Thoracic aorta (tissue), 2 donors: Measurements from ENCODE around the gene KDM7A. TPM values are rescaled to one million over a fixed set of nuclear protein-coding genes. Genes with fewer than 3 reads are reported as not detected.

Experiments used
- ATAC-seq: fragments of 150-250 bp; one replicate; pipeline ENCODE4 v1.8.0; 2017; ENCODE audit warnings: low read depth; ENCODE audit not compliant: insufficient number of reproducible peaks, low FRiP score
- DNase-seq: peaks from one replicate; pipeline ENCODE4 v3.0.0-alpha.2; 2020; ENCODE audit warnings: low spot score
- H3K27ac ChIP-seq, 2 donors: fragments of 200-600 bp; sonication (generic); 1 replicate in 1 of 2; 2 replicates in 1 of 2; pipeline ENCODE4 v1.5.1; 2016; ENCODE audit warnings: mild to moderate bottlenecking in 2 of 2, moderate library complexity in 2 of 2
- H3K27me3 ChIP-seq: fragments of 200-600 bp; sonication (generic); replicated peaks from 2 replicates; pipeline ENCODE4 v1.6.0; 2016; ENCODE audit warnings: mild to moderate bottlenecking; ENCODE audit not compliant: insufficient read depth
- H3K36me3 ChIP-seq: fragments of 200-600 bp; sonication (generic); one replicate; pipeline ENCODE4 v1.5.1; 2016
- H3K4me1 ChIP-seq, 2 donors: fragments of 200-600 bp; sonication (generic); 1 replicate in 1 of 2; 2 replicates in 1 of 2; pipeline versions ENCODE4 v1.5.1 to v1.6.0; 2016; ENCODE audit warnings: low read depth in 2 of 2, mild to moderate bottlenecking in 1 of 2; ENCODE audit not compliant: control insufficient read depth in 1 of 2
- H3K4me3 ChIP-seq: fragments of 200-600 bp; sonication (generic); 2 replicates; pipeline ENCODE4 v1.5.1; 2016; ENCODE audit warnings: mild to moderate bottlenecking
- H3K9me3 ChIP-seq: fragments of 200-600 bp; sonication (generic); 2 replicates; pipeline ENCODE4 v1.5.1; 2016
- total RNA-seq, 2 donors: library from RNA; depleted of rRNA; stranded (reverse); fragments of >200 nt; gene quantifications; one replicate each; pipeline versions ENCODE4 v1.1.0 to v1.2.3, GENCODE V29; 2016
- TF ChIP-seq, protein P1 (sequence below): fragments of 200-600 bp; sonication (generic); IDR thresholded peaks from one replicate; pipeline ENCODE4 v1.5.1; 2019; ENCODE audit warnings: antibody characterized with exemption

KDM7A gene
- total RNA-seq, 2 donors from 2014 or later: 27.9 to 42.7 TPM

DNA sequence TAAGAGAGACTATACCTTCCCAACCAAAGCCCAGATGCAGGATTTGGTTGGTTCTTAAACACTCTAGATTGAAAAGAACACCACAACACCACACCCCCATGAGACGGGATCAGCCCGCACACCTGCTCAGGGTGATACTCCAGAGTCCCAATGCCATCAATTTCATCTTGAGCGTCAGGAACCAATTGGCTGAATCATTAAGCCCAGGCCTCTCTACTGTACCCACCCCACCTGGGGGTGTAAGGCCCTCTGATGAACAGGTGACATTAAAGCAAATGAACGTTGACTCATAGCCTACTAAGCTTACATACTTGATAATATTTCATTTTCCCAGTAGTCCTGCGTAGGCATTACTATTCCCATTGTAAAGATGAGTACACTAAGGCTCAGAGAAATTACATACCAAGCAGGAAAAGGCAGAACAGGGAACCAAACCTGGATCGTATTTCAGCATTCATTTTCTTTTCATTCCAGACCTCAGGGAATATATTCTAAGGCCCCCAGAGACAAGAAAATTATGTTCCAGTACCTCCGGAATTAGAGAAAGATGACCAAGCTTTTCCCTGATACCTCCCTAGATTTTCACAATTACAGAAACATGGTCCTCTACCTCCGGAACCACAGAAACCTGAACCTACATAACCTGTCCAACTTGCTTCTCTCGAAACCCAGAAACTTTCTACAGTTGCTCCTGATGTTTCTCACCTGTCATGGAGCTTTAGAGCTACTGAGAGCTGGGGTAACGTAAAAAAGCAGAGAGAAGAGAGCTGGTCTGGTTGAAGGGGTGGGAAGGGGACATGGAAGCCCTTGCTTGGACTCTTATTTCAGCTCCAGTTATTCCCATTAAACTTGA, 43.1 kb upstream of the KDM7A start:
- no peak for DNase-seq
- Histone ChIP-seq H3K27ac (no peak overlapping the region), H3K27me3 (no peaks in the 10 kb centered on the region), H3K9me3 (no peaks in the 10 kb centered on the region), H3K4me1 (no peaks in the 10 kb centered on the region), H3K36me3 (no peaks in the 10 kb centered on the region), H3K4me3 (no peak overlapping the region)
- no peak for ATAC-seq
- TF ChIP-seq, protein P1, sequence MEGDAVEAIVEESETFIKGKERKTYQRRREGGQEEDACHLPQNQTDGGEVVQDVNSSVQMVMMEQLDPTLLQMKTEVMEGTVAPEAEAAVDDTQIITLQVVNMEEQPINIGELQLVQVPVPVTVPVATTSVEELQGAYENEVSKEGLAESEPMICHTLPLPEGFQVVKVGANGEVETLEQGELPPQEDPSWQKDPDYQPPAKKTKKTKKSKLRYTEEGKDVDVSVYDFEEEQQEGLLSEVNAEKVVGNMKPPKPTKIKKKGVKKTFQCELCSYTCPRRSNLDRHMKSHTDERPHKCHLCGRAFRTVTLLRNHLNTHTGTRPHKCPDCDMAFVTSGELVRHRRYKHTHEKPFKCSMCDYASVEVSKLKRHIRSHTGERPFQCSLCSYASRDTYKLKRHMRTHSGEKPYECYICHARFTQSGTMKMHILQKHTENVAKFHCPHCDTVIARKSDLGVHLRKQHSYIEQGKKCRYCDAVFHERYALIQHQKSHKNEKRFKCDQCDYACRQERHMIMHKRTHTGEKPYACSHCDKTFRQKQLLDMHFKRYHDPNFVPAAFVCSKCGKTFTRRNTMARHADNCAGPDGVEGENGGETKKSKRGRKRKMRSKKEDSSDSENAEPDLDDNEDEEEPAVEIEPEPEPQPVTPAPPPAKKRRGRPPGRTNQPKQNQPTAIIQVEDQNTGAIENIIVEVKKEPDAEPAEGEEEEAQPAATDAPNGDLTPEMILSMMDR: no peak

DNA sequence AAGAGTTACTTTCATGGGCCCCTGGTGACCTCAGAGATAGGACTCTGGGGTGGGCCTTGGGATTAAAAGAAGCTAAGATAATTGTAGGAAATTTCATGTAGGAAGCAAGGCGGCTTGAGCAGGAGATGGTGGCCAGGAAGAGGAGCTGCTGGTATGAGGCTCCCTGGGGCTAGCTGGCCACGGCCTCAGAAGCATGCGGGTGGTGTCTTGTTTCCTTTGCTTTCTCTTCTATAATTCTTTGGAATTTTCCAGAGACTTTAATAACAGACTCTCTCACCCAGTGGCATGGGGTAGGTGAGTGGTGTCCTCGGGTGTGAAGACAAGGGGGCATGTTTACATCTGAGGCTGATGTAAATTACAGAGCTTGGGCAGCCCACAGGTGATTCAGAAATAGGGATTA, 41.9 kb upstream of the KDM7A start:
- Histone ChIP-seq H3K27ac (no peak overlapping the region), H3K4me3 (no peak overlapping the region), H3K4me1 (no peaks in the 10 kb centered on the region), H3K27me3 (no peaks in the 10 kb centered on the region), H3K36me3 (no peaks in the 10 kb centered on the region), H3K9me3 (no peaks in the 10 kb centered on the region)
- DNase-seq (no peak), ATAC-seq (no peak)
- TF ChIP-seq, protein P1: no peak

DNA sequence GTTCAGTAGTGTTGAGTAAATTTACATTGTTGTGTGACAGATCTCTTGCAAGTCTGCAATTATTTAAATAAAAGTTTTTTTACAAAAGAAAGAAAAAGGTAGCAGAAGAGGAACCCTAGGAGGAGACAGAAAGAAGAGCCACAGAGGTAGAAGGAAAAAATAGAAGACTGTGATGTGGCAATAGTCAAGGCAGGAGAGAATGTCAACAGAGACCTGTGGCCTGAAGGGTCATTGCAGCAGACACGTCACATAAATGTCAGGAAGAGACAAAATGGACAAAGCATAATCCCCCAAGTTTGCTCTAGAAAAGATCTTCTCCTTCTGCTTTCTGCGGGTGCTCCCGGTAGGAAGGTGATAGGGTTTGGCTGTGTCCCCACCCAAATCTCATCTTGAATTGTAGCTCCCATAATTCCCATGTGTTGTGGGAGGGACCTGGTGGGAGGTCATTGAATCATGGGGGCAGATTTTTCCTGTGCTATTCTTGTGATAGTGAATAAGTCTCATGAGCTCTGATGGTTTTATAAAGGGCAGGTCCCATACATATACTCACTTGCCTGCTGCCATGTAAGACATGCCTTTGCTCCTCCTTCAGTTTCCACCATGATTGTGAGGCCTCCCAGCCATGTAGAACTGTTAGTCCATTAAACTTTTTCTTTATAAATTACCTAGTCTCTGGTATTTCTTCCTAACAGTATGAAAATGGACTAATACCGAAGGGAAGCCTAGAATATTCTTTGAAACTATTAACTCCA, 41.1 kb upstream of the KDM7A start:
- no peaks in the 10 kb centered on the region for H3K4me1 ChIP-seq
- no peaks in the 10 kb centered on the region for H3K36me3 ChIP-seq
- no peaks in the 10 kb centered on the region for H3K27me3 ChIP-seq
- H3K4me3 ChIP-seq: no peak overlapping the region
- no peaks in the 10 kb centered on the region for H3K9me3 ChIP-seq
- no peak overlapping the region for H3K27ac ChIP-seq
- ATAC-seq (no peak), DNase-seq (no peak)
- TF ChIP-seq, protein P1: no peak

DNA sequence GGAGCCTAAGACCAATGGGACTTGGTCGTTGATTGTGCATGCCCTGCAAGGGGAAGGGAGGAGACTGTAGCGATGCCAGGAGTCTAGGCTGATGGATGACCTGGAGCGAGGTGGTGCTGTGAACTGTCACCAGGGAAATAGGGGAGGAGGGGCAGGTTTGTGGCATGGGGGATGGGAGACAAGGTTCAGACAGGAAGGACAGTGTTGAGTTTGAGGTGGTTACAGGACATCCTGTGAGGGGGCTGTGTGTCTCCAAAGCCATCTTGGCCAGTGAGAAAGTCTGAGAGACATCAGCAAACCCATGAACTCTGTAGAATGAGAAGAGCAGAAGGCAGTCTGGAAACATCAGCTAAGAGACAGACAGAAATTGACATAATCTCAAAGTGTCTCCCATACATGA, 38.5 kb upstream of the KDM7A start:
- ATAC-seq: no peak
- no peaks in the 10 kb centered on the region for H3K9me3 ChIP-seq

More for the DNA sequence above, 38.5 kb upstream of the KDM7A start:
- Histone ChIP-seq H3K4me3 (no peak overlapping the region), H3K27ac (no peak overlapping the region), H3K4me1 (no peaks in the 10 kb centered on the region), H3K36me3 (no peaks in the 10 kb centered on the region), H3K27me3 (no peaks in the 10 kb centered on the region)
- TF ChIP-seq, protein P1: no peak
- no peak for DNase-seq
